RPMI7951 (cell line): ENCODE data around the gene GINS1. TPM values are rescaled to one million over a fixed set of nuclear protein-coding genes. Genes with fewer than 3 reads are reported as not detected.
"Not testable (repeated sequence)": the region's sequence is repeated elsewhere in the genome, so short reads cannot be mapped to it uniquely, and the experiment has no call there.

ENCODE experiments used
- DNase-seq: peaks from one replicate; pipeline ENCODE4 v3.0.0-alpha.2; 2012; ENCODE audit warnings: low read depth
- total RNA-seq: library from RNA; depleted of rRNA; stranded (reverse); fragments of >200 nt; shearing (Covaris generic); gene quantifications from 2 replicates; pipeline ENCODE4 v1.2.3, GENCODE V29; 2014

GINS1 gene
- total RNA-seq, 1 experiment from 2014 or later: 31.0 TPM

GRCh38 chr20:25389858-25390537, 17.5 kb upstream of the GINS1 start:
- peak; percentile 30 for DNase-seq

GRCh38 chr20:25390538-25391528, 16.6 kb upstream of the GINS1 start, which contains the start of gene ABHD12:
TSS of gene ABHD12 (minus strand) at chr20:25390835. CDS start at chr20:25390703, 132 bp downstream.
- DNase-seq: peak; percentile 99

DNA sequence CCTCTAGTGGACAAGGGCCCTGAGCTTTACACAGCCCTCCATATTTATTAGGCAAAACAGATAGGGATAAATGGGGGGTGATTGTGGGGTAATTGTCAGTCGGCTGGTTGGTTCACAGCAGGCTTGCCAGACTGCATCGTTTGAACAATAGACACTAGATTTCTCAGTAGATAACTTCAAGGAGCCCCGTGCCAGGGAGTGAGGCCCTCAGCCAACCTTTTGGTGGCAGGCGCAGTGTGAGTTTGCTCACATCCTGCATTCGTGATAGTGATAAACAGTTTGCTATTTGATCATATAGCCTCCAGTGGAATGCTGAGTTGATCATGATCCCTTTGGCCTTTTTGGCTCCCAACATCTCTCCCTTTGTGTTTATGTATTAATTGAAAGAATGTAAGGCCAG, 13.2 kb upstream of the GINS1 start:
- no peak for DNase-seq

DNA sequence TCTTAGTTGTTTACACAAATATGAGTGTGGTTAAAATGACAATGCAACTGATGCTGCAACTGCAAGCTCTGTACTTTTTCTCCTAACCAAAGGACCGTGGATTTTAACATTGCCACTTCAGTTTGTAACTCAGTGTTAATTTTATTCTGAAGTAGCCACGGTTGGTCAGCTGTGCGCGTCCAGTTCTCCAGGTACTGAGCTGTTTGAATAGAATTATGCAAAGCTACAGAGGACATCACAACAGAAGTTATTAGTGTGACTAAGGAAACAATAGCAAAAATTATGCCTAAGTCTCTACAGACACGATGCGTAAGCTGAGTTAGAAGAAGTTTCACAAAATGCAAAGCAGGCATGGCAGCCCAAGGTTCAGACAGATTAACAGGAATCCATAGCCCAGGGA, 12.5 kb upstream of the GINS1 start:
- no peak for DNase-seq

- DNase-seq: no peak
Measured at GRCh38 chr20:25397096-25397495, 10.4 kb upstream of the GINS1 start.

DNA sequence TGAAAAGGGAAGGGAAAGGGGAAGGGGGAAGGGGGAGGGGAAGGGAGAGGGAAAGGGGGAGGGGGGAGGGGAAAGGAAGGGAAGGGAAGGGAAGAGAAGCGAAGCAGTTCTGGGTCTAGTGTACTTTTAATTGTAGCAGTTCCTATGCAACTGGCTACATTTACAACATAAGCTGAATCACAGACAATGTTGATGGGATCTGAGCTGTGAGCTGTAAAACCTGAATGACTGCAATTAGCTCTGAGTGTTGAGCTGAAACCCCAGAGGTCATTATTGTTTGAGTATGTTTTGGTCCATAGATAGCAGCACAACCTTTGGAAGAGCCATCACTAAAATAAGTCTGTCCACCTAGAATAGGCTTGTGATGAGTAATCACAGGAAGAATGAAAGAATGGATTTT, 9.7 kb upstream of the GINS1 start:
- no peak for DNase-seq

GRCh38 chr20:25398376-25399036, 9.0 kb upstream of the GINS1 start:
- DNase-seq: peak; percentile 42

DNA sequence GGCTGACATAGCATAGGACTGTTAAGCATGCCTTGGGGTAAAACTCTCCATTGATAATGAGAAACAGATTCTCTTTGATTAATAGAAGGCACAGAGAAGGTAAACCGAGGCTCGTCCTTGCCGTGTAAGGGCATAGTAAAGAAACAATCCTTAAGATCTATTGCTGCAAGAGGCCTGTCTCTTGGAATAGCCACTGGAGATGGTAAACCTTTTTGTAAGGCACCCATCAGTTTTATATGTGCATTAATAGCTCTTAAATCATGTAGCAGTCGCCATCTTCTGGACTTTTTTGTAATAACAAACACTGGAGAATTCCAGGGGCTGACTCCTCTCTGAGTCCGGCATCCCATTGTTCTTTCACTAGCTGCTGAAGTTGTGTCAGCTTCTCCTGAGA, 8.4 kb upstream of the GINS1 start:
- peak; percentile 86 for DNase-seq

DNA sequence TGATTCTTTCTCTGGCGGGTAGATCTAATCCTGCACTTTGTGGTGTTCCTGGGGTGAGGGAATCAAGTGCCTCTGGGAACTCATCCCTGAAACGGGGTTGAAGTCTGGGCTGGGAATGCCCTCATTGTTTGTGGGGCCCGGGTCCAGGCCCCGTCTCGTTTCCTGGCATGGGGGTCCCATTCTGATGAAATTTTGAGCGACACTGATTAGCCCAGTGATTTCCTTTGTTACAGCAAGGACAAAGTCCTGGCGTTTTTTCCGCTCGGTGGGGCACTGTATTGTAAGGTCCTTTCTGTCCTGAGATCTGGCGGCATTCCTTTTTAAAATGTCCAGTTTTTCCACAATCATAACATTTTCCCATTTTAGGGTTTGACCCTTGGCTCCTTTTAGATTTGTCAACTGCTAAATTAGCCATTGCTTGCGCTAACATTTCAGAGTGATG, 7.2 kb upstream of the GINS1 start:
- not testable (repeated sequence) for DNase-seq

GRCh38 chr20:25402583-25402982, 4.9 kb upstream of the GINS1 start:
- no peak for DNase-seq

- DNase-seq: no peak
Measured at GRCh38 chr20:25408170-25408547, 686 bp downstream of the GINS1 start.

DNA sequence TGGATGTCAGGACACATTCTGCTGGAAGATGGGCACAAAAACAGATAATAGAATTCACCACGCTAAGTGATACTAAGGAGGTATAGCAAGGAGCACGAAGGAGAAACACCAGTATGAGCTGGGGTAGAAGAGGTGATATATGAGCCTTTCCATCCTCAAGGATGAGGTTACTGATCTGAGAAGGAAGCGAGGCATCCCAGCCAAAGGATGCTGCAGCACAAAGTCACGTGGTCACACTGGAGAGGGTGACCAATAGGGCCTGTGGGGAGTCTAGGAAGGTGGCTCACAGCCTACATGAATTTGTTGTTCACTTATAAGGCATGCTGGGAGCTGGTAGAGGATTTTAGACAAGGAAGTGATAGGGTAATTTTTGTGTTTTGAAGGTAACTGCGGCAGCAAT, 1.4 kb downstream of the GINS1 start:
- no peak for DNase-seq

- no peak for DNase-seq
Measured at GRCh38 chr20:25418776-25419175, 11.3 kb downstream of the GINS1 start.

DNA sequence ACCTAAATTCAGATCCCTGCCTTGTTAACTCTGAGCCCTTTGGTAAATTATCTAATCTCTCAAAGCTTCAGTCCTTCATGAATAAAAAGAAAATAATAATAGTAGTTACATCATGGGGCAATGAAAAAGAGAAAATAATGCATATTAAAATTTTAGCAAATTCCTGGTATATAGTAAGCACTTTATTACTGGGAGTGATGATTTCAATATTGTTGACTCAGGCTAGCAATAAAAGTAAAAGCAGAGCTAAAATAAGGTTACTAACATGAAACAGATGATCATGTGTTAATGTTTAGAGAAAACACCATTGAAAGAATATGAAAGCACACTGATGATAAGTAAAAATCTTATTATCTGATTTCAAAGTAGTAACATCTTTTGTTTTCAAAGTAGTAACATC, 13.6 kb downstream of the GINS1 start:
- no peak for DNase-seq

DNA sequence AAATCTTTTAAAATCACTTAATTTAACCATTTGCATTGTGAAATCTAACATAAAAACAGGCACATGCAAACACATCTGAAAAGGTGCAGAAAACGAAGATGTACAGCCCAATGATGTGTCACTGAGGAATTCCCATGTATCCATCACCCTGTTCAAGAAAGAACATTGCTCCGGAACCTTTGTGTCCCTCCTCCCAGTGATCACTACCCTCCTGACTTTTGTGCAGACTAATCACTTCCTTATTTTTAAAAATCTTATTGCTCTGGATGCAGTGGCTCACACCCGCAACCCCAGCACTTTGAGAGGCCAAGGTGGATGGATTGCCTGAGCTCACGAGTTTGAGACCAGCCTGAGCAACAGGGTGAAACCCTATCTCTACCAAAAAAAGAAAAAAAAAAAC, 14.6 kb downstream of the GINS1 start:
- no peak for DNase-seq

DNA sequence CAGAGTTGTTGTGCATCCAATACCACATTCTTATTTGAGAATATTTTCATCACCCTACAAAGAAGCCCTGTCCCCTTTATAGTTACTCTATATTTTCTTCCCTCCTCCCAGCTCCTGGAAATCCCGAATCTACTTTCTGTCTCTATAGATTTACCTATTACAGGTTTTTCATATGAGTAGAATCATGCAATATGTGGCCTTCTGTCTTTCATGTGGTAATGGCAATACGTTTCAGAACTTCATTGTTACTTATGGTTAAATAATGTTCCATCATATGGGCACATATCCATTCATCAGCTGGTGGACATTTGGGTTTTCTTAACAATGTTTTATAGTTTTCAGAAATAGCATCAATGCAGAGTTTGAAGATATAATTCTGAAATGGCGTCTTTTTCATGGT, 17.1 kb downstream of the GINS1 start:
- DNase-seq: no peak

DNA sequence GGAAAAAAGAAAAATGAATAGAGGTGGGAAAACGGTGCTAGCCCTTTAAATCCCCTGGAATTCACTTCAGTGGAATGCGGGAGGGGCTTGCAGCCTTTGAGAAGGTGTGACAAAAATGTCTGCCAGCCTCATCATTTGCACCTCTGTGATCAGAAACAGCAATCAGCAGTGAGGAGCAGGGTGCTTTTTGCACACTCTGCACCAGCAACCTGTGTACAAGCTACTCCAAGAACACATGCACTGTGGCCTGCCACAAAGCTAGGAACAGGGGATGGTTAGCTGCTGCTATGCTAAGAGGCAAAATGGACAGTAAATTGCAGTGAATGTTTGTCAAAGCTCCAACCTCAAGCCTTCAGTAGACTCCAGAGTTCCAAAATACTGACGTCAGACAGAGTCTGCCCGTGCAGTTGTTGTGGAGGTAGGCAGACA, 29.7 kb downstream of the GINS1 start:
- no peak for DNase-seq

- no peak for DNase-seq
Measured at GRCh38 chr20:25439328-25439727, 31.9 kb downstream of the GINS1 start.

DNA sequence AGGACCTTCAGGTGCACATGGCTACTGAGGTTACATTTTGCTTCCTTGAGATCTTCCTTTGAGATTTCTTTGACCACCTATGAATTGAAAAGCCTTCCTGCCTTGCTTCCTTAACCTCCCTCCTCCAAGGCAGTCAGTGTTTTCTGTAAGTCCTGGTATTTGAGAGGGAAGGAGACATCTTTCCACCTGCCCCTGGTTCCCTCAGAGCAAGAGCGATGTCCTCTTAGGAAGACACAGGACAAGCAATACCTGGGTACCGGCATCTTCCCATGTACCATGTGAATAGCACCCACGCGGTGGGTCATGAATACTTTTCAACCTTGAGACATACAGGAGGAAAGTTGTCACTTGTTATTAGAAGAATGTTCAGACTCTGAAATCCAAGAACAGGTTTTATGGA, 37.1 kb downstream of the GINS1 start:
- DNase-seq: no peak

GRCh38 chr20:25447671-25448070, 40.2 kb downstream of the GINS1 start:
- DNase-seq: no peak

DNA sequence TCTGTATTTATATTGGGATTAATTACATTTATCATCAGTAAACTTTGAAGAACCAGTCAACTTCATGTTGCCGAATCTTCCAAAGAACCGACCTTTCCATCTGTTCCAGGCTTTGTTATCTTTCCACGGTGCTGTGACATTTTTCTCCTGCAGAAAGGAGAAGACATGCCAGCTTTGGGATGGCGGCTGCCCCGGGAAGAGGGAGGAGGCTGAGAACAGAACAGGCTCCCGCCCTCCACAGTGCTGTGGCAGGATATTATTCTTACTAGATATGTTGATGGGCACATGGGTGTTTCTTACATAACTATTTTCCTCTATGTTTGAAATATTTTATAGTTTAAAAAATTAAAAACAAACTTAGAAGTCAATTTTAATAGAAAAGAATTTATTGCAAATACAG, 44.9 kb downstream of the GINS1 start:
- no peak for DNase-seq
